Ascending aorta (tissue), 2 donors: ENCODE results near the gene UMAD1. TPM values are rescaled to one million over a fixed set of nuclear protein-coding genes. Genes with fewer than 3 reads are reported as not detected.

Experiments
- DNase-seq, 2 donors: peaks; one replicate each; pipeline ENCODE4 v3.0.0-alpha.2; 2019; ENCODE audit warnings: low spot score in 2 of 2
- H3K27ac ChIP-seq, 2 donors: fragments of 200-600 bp; sonication (generic); one replicate each; pipeline ENCODE4 v1.5.1; 2016 to 2017; ENCODE audit warnings: mild to moderate bottlenecking in 1 of 2
- H3K27me3 ChIP-seq: fragments of 200-600 bp; sonication (generic); one replicate; pipeline ENCODE4 v1.5.1; 2017
- H3K36me3 ChIP-seq, 2 donors: fragments of 200-600 bp; sonication (generic); one replicate each; pipeline ENCODE4 v1.5.1; 2016
- H3K4me1 ChIP-seq, 2 donors: fragments of 200-600 bp; sonication (generic); one replicate each; pipeline ENCODE4 v1.5.1; 2016 to 2017; ENCODE audit warnings: mild to moderate bottlenecking in 1 of 2
- H3K4me3 ChIP-seq, 2 donors: fragments of 200-600 bp; sonication (generic); one replicate each; pipeline ENCODE4 v1.5.1; 2016 to 2017; ENCODE audit warnings: mild to moderate bottlenecking in 1 of 2
- H3K9me3 ChIP-seq, 2 donors: fragments of 200-600 bp; sonication (generic); one replicate each; pipeline ENCODE4 v1.5.1; 2016
- intact Hi-C: fragments of 100-400 bp; cut with DNase I; formaldehyde crosslinking; loops from one replicate; pipeline ENCODE4 v1.15.1; 2023
- total RNA-seq: library from RNA; depleted of rRNA; stranded (reverse); fragments of >200 nt; gene quantifications from one replicate; pipeline ENCODE4 v1.1.0, GENCODE V29; 2016
- TF ChIP-seq, protein P1 (sequence below), 3 experiments: fragments of 200-600 bp in 2 of 3; fragments of 450-650 bp in 1 of 3; sonication (generic) in 2 of 3; IDR thresholded peaks; one replicate each; pipeline ENCODE4 v1.5.1; 2016 to 2019; ENCODE audit warnings: antibody characterized with exemption in 3 of 3, mild to moderate bottlenecking in 1 of 3, moderate library complexity in 1 of 3

Gene UMAD1
- total RNA-seq, 1 donor from 2014 or later, result 17.7 TPM

DNA sequence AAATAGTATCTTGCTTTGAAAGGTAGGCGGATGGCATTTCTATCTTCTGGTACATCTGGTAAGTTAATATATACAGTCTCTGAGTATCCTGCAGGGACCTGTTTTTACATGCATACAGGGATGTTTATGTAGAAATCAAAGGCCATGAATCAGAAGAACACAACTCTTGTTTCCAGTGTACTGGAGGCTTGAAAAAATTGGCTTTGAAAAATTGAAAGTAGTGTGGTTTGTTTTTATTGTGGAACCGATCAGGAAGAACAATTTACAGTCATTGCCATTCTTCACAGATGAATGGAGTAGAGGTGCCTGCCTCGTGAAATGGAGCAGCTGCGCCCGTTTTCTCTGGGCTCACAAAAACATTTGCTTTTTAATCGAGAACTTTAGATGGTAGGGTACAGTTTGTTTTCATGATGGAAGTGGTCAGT is 131.9 kb downstream of the UMAD1 start:
- H3K36me3 ChIP-seq, result no peaks in the 10 kb centered on the region
- H3K4me1 ChIP-seq, result no peaks in the 10 kb centered on the region
- TF ChIP-seq, protein P1, sequence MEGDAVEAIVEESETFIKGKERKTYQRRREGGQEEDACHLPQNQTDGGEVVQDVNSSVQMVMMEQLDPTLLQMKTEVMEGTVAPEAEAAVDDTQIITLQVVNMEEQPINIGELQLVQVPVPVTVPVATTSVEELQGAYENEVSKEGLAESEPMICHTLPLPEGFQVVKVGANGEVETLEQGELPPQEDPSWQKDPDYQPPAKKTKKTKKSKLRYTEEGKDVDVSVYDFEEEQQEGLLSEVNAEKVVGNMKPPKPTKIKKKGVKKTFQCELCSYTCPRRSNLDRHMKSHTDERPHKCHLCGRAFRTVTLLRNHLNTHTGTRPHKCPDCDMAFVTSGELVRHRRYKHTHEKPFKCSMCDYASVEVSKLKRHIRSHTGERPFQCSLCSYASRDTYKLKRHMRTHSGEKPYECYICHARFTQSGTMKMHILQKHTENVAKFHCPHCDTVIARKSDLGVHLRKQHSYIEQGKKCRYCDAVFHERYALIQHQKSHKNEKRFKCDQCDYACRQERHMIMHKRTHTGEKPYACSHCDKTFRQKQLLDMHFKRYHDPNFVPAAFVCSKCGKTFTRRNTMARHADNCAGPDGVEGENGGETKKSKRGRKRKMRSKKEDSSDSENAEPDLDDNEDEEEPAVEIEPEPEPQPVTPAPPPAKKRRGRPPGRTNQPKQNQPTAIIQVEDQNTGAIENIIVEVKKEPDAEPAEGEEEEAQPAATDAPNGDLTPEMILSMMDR (IDR thresholded peaks at IDR 0.05), result no peak
- no peak overlapping the region for H3K4me3 ChIP-seq
- H3K27ac ChIP-seq, result no peak overlapping the region
- H3K9me3 ChIP-seq, result no peaks in the 10 kb centered on the region
- intact Hi-C loops, result no loop called here
- no peak for DNase-seq
- H3K27me3 ChIP-seq, result no peaks in the 10 kb centered on the region

DNA sequence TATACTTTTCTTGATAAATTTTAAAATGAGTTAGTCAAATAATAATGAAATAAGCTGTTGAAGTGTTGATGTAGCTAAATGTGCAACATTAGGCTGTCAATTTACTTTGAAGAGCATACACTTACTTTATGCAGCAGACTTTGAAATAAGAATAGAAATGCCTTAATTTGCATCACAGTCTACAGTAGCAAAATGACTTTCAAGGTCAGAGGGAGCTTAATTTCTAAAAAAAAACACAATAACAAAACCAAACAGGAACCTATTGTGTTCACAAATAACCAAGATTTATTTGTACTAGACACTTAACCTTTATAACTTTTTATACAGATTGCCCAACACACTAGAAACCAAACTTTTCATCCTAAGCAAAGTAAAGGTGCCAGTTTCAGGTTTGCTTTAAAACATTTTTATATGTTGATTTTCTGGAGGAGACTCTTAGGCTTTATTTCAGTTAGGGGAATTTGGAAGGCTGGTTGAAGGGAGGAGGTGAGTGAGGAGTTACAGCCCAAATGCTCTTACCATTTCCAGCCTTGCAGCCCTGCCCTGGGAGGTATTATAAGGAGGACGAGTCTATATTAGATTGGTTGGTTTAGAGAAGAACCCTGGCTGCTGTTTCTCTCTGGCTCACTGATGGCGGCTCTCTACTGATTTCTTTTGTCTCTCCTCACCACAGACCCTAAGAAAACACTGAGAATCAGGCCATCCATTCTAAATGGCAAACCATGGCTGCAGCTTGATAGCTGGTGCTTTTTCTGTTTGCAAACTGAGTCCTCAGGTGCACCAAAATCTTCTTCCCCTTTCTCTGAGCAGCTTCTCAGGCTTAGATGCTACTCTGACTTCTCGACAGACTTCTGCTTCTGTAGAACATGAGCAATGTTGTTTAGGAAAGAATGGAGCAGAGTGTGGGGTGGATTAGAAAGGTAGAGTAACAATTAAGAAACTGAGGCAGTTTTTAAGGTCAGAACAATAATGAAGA is 133.1 kb downstream of the UMAD1 start:
- Histone ChIP-seq H3K4me1 (no peaks in the 10 kb centered on the region), H3K27ac (no peak overlapping the region), H3K27me3 (no peaks in the 10 kb centered on the region), H3K36me3 (no peaks in the 10 kb centered on the region), H3K9me3 (no peaks in the 10 kb centered on the region), H3K4me3 (no peak overlapping the region)
- DNase-seq, result no peak
- TF ChIP-seq, protein P1 (IDR thresholded peaks at IDR 0.05), result no peak
- intact Hi-C loops, result no loop called here

DNA sequence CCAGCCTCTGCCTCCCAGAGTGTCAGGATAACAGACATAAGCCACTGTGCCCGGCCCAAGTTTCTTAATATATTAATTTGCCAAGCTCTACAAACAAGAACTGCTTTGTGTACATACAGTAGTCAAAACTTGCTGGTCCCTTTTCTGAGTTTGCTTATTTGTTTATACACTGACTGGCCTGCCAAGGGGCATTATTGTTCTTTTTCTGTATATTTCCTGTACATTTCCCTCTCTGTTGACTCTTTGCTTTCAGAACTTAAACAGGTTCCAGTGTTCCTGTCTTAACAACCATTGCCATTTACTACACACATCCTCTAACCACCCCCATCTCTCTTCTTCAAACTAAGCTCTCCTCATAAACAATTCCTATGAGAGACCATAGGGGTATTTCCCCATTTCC is 139.3 kb downstream of the UMAD1 start:
- no peak overlapping the region for H3K27ac ChIP-seq
- no peaks in the 10 kb centered on the region for H3K36me3 ChIP-seq
- no peak for DNase-seq
- no peaks in the 10 kb centered on the region for H3K9me3 ChIP-seq
- no peaks in the 10 kb centered on the region for H3K4me1 ChIP-seq
- TF ChIP-seq, protein P1 (IDR thresholded peaks at IDR 0.05), result no peak
- H3K4me3 ChIP-seq, result no peak overlapping the region
- intact Hi-C loops, result no loop called here
- no peaks in the 10 kb centered on the region for H3K27me3 ChIP-seq

DNA sequence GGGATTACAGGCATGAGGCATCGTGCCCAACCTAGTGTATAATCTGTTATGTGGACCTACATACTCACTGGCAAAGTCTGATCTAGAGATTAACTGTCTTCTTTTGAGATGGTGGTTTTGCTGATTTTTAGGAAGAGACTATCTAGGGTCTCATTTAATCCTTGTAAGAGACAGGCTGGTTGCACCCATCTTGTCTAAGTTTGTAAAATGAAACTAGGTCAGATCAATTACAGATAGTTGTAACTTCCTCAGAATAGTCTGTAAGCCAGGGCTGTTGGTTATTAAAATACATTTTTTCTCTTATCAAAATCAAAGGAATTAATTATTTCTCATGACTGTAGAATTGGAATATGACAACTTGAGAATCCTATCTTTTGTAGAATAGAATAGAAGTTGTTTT is 142.4 kb downstream of the UMAD1 start:
- TF ChIP-seq, protein P1 (IDR thresholded peaks at IDR 0.05), result no peak
- intact Hi-C loops, result no loop called here
- H3K36me3 ChIP-seq, result no peaks in the 10 kb centered on the region
- no peaks in the 10 kb centered on the region for H3K27me3 ChIP-seq
- H3K9me3 ChIP-seq, result no peaks in the 10 kb centered on the region
- no peaks in the 10 kb centered on the region for H3K4me1 ChIP-seq
- H3K4me3 ChIP-seq, result no peak overlapping the region
- no peak for DNase-seq
- no peak overlapping the region for H3K27ac ChIP-seq

DNA sequence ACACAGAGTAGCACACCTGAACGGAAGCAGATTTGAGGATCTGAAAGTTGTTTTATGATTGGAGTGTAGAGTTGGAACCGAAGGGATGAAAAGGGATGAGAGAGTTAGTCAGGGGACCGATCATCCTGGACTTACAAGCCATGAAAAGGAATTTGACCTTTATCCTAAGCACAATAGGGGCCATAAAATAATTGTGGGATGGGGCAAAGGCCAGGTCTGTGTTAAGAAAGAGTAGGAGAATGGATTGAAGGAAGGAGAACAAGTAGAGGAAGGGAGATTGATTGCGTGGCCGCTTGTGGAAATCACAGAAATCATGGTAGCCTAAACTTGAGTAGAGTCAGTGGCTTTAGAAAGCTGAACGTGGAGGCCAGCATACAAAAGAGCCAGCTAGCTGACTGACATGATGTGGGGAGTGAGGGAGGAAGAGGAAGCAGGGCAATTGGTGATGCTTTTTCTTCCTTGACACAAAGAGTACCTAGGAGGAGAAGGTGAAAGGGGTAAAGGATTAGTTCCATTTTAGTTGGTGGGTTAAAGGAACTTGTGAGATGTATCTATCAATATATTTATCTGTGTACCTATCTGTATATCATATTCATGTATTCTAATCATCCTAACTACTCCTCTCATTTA is 144.9 kb downstream of the UMAD1 start:
- no peak for DNase-seq
- no peaks in the 10 kb centered on the region for H3K36me3 ChIP-seq
- TF ChIP-seq, protein P1 (IDR thresholded peaks at IDR 0.05), result no peak
- no peaks in the 10 kb centered on the region for H3K9me3 ChIP-seq
- intact Hi-C loops, result no loop called here
- H3K27ac ChIP-seq, result no peak overlapping the region
- no peak overlapping the region for H3K4me3 ChIP-seq
- no peaks in the 10 kb centered on the region for H3K27me3 ChIP-seq
- no peaks in the 10 kb centered on the region for H3K4me1 ChIP-seq
